GM12878 (cell line): ENCODE results near the gene EIF3B. TPM values are rescaled to one million over a fixed set of nuclear protein-coding genes. Genes with fewer than 3 reads are reported as not detected.
A peak's percentile ranks its signal among the peaks of the same experiment; 100 is the strongest.

ENCODE experiments used
- CBX3 ChIP-seq: fragments of 200-600 bp; sonication (generic); IDR thresholded peaks from 2 replicates; pipeline ENCODE4 v1.6.1; 2016; ENCODE audit warnings: low read depth, borderline replicate concordance
- CREB1 ChIP-seq: IDR thresholded peaks from 2 replicates; pipeline ENCODE4 v1.6.1; 2012; ENCODE audit warnings: low read depth, mild to moderate bottlenecking, inconsistent platforms
- EGR1 ChIP-seq, 2 experiments: IDR thresholded peaks; 1 replicate in 1 of 2; 2 replicates in 1 of 2; pipeline ENCODE4 v1.6.1; 2011 to 2012; ENCODE audit warnings: low read depth in 2 of 2, low read length in 2 of 2, borderline replicate concordance in 1 of 2, mild to moderate bottlenecking in 1 of 2, moderate library complexity in 1 of 2
- EP300 ChIP-seq, 2 experiments: fragments of 150-350 bp in 1 of 2; IDR thresholded peaks; 2 replicates each; pipeline ENCODE4 v1.6.1; 2011 to 2012; ENCODE audit warnings: low read depth in 2 of 2, low read length in 2 of 2, borderline replicate concordance in 1 of 2, improper control_type of control experiment in 1 of 2, inconsistent platforms in 1 of 2; ENCODE audit not compliant: control insufficient read depth in 1 of 2
- ETV6 ChIP-seq, 2 experiments: fragments of 450-650 bp in 1 of 2; IDR thresholded peaks in 1 of 2; conservative IDR thresholded peaks in 1 of 2; 2 replicates each; pipeline ENCODE4 v1.6.1; 2014; ENCODE audit warnings: antibody characterized with exemption in 1 of 2, borderline replicate concordance in 1 of 2, low read depth in 1 of 2, mild to moderate bottlenecking in 1 of 2, moderate library complexity in 1 of 2
- EZH2 ChIP-seq: IDR thresholded peaks from 2 replicates; pipeline ENCODE4 v1.6.1; 2012; ENCODE audit warnings: low read depth, mild to moderate bottlenecking, control low read depth, inconsistent platforms, low read length, borderline replicate concordance; ENCODE audit not compliant: control insufficient read depth
- HDAC6 ChIP-seq: fragments of 200-600 bp; sonication (generic); IDR thresholded peaks from one replicate; pipeline ENCODE4 v1.8.0; 2017; ENCODE audit warnings: antibody characterized with exemption; ENCODE audit not compliant: unreplicated experiment
- IKZF1 ChIP-seq: fragments of 450-650 bp; conservative IDR thresholded peaks from 2 replicates; pipeline ENCODE4 v1.6.1; 2017; ENCODE audit warnings: antibody characterized with exemption, mild to moderate bottlenecking
- LARP7 ChIP-seq: fragments of 450-650 bp; IDR thresholded peaks from 2 replicates; pipeline ENCODE4 v1.6.1; 2017; ENCODE audit warnings: mild to moderate bottlenecking
- MYB ChIP-seq: fragments of 150-350 bp; IDR thresholded peaks from 2 replicates; pipeline ENCODE4 v1.6.1; 2014; ENCODE audit warnings: mild to moderate bottlenecking, low read depth, low read length, borderline replicate concordance
- MYC ChIP-seq: IDR thresholded peaks from 2 replicates; pipeline ENCODE4 v1.6.1; 2011; ENCODE audit warnings: mild to moderate bottlenecking, low read length, moderate library complexity, inconsistent platforms; ENCODE audit not compliant: insufficient read depth, insufficient replicate concordance, insufficient read length, severe bottlenecking
- POLR2AphosphoS2 ChIP-seq: IDR thresholded peaks from 2 replicates; pipeline ENCODE4 v1.6.1; 2011; ENCODE audit warnings: low read depth, mild to moderate bottlenecking, low read length, improper control_type of control experiment, moderate library complexity
- RBBP5 ChIP-seq: fragments of 200-600 bp; sonication (generic); conservative IDR thresholded peaks from 2 replicates; pipeline ENCODE4 v1.6.1; 2016
- RELA ChIP-seq: fragments of 450-650 bp; IDR thresholded peaks from 2 replicates; pipeline ENCODE4 v1.8.0; 2014; ENCODE audit warnings: borderline replicate concordance; ENCODE audit not compliant: partially characterized antibody
- SRF ChIP-seq, 2 experiments: IDR thresholded peaks; 2 replicates each; pipeline ENCODE4 v1.6.1; 2011; ENCODE audit warnings: low read depth in 2 of 2, low read length in 2 of 2, mild to moderate bottlenecking in 1 of 2, moderate library complexity in 1 of 2
- TCF12 ChIP-seq: IDR thresholded peaks from 2 replicates; pipeline ENCODE4 v1.6.1; 2011; ENCODE audit warnings: low read depth, mild to moderate bottlenecking, low read length
- ZNF384 ChIP-seq: IDR thresholded peaks from 2 replicates; pipeline ENCODE4 v1.6.1; 2012; ENCODE audit warnings: low read depth, mild to moderate bottlenecking, low read length, improper control_type of control experiment, borderline replicate concordance
- polyA plus RNA-seq, 11 experiments: library from polyadenylated mRNA; depleted of rRNA in 4 of 11; unstranded in 6 of 11; stranded (reverse) in 5 of 11; fragments of >200 nt; fragmentation: Nextera tagmentation in 4 of 11; fragmentation: Illumina TruSeq in 1 of 11; extraction: Ambion mirVana in 4 of 11; extraction: Trizol in 1 of 11; gene quantifications; 1 replicate in 1 of 11; 2 replicates in 10 of 11; pipeline versions ENCODE4 v1.2.1 to v1.2.3, GENCODE V29; 2011 to 2016; ENCODE audit warnings: inconsistent platforms in 2 of 11, missing spikeins in 2 of 11, low read depth in 1 of 11
- total RNA-seq, 4 experiments: library from RNA; depleted of rRNA in 3 of 4; stranded (reverse); fragments of >200 nt in 3 of 4; fragmentation: Illumina TruSeq in 1 of 4; extraction: Trizol in 1 of 4; gene quantifications; 2 replicates each; pipeline versions ENCODE4 v1.2.1 to v1.2.3, GENCODE V29; 2013 to 2021
- TF ChIP-seq, protein P1 (sequence below): IDR thresholded peaks from 2 replicates; pipeline ENCODE4 v1.6.1; 2012; ENCODE audit warnings: low read depth, low read length, improper control_type of control experiment
- TF ChIP-seq, protein P2 (sequence below): IDR thresholded peaks from 2 replicates; pipeline ENCODE4 v1.6.1; 2012; ENCODE audit warnings: improper control_type of control experiment, low read depth, low read length; ENCODE audit not compliant: insufficient replicate concordance
- TF ChIP-seq, protein P3 (sequence below): IDR thresholded peaks from 2 replicates; pipeline ENCODE4 v1.6.1; 2011; ENCODE audit warnings: low read depth, mild to moderate bottlenecking, low read length, moderate library complexity, borderline replicate concordance; ENCODE audit errors: extremely low read depth
- TF ChIP-seq, protein P4 (sequence below): IDR thresholded peaks from 2 replicates; pipeline ENCODE4 v1.6.1; 2012; ENCODE audit warnings: low read length, inconsistent platforms

The EIF3B gene
- total and polyA plus RNA-seq, 10 of the 15 experiments (the other 5 are each of a cell fraction or from before 2014, with no cell fraction given): 17.6 to 275 (median 153) TPM

DNA sequence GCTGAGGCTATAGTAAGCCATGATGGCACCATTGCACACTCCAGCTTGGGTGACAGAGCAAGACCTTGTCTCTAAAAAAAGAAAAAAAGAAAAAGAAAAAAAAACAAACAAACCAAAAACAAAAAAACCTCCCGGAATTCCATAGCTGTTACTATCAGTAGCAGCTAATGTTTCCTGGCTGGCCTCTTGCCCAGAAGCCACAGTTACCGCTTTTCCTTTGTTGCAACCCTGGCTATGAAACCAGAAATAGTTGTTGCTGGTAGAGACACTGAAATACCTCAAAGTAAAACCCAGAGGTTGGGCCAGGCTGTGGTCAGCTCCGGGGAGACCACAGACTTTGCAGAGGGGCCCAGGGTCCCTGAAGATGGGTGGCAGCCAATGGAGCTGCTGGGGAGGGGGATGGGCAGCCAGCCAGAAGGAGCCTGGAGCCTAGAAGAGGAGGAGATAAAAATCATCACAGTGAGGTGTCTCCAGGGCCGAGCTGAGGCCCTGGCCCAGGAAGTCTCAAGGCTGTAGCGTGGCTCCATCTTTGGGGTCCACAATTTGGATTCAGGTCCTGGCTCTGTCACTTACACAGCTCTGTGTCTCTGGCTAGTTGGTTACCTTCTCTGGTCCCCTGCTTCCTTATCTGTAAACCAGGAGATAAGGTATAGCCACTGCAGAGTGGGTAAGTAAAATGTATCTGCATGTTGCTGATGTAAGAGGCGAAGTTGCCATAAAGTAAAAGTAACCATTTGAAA, 45.4 kb downstream of the EIF3B start (continued):
- TF ChIP-seq ZNF384: no peak
- TF ChIP-seq, protein P1, sequence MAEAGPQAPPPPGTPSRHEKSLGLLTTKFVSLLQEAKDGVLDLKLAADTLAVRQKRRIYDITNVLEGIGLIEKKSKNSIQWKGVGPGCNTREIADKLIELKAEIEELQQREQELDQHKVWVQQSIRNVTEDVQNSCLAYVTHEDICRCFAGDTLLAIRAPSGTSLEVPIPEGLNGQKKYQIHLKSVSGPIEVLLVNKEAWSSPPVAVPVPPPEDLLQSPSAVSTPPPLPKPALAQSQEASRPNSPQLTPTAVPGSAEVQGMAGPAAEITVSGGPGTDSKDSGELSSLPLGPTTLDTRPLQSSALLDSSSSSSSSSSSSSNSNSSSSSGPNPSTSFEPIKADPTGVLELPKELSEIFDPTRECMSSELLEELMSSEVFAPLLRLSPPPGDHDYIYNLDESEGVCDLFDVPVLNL: no peak
- TF ChIP-seq, protein P2, sequence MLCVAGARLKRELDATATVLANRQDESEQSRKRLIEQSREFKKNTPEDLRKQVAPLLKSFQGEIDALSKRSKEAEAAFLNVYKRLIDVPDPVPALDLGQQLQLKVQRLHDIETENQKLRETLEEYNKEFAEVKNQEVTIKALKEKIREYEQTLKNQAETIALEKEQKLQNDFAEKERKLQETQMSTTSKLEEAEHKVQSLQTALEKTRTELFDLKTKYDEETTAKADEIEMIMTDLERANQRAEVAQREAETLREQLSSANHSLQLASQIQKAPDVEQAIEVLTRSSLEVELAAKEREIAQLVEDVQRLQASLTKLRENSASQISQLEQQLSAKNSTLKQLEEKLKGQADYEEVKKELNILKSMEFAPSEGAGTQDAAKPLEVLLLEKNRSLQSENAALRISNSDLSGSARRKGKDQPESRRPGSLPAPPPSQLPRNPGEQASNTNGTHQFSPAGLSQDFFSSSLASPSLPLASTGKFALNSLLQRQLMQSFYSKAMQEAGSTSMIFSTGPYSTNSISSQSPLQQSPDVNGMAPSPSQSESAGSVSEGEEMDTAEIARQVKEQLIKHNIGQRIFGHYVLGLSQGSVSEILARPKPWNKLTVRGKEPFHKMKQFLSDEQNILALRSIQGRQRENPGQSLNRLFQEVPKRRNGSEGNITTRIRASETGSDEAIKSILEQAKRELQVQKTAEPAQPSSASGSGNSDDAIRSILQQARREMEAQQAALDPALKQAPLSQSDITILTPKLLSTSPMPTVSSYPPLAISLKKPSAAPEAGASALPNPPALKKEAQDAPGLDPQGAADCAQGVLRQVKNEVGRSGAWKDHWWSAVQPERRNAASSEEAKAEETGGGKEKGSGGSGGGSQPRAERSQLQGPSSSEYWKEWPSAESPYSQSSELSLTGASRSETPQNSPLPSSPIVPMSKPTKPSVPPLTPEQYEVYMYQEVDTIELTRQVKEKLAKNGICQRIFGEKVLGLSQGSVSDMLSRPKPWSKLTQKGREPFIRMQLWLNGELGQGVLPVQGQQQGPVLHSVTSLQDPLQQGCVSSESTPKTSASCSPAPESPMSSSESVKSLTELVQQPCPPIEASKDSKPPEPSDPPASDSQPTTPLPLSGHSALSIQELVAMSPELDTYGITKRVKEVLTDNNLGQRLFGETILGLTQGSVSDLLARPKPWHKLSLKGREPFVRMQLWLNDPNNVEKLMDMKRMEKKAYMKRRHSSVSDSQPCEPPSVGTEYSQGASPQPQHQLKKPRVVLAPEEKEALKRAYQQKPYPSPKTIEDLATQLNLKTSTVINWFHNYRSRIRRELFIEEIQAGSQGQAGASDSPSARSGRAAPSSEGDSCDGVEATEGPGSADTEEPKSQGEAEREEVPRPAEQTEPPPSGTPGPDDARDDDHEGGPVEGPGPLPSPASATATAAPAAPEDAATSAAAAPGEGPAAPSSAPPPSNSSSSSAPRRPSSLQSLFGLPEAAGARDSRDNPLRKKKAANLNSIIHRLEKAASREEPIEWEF: no peak
- no peak for TF ChIP-seq RBBP5
- no peak for TF ChIP-seq LARP7
- peak; percentile 70 for TF ChIP-seq IKZF1
- TF ChIP-seq POLR2AphosphoS2: no peak
- no peak for TF ChIP-seq CBX3
- TF ChIP-seq RELA: no peak
- TF ChIP-seq SRF (IDR thresholded peaks at IDR 0.05; ENCODE audit: low read depth in 2 of 2, low read length in 2 of 2): no peak
- TF ChIP-seq TCF12: no peak
- TF ChIP-seq EGR1 (IDR thresholded peaks at IDR 0.05; ENCODE audit: borderline replicate concordance in 1 of 2, low read depth in 2 of 2, low read length in 2 of 2): no peak
- TF ChIP-seq, protein P3, sequence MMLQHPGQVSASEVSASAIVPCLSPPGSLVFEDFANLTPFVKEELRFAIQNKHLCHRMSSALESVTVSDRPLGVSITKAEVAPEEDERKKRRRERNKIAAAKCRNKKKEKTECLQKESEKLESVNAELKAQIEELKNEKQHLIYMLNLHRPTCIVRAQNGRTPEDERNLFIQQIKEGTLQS: no peak
- TF ChIP-seq, protein P4, sequence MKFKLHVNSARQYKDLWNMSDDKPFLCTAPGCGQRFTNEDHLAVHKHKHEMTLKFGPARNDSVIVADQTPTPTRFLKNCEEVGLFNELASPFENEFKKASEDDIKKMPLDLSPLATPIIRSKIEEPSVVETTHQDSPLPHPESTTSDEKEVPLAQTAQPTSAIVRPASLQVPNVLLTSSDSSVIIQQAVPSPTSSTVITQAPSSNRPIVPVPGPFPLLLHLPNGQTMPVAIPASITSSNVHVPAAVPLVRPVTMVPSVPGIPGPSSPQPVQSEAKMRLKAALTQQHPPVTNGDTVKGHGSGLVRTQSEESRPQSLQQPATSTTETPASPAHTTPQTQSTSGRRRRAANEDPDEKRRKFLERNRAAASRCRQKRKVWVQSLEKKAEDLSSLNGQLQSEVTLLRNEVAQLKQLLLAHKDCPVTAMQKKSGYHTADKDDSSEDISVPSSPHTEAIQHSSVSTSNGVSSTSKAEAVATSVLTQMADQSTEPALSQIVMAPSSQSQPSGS: no peak
- no peak for TF ChIP-seq CREB1
- no peak for TF ChIP-seq HDAC6
- no peak; a peak in 1 of 4 replicates for TF ChIP-seq EP300 (IDR thresholded peaks at IDR 0.05; ENCODE audit: borderline replicate concordance in 1 of 2, control insufficient read depth in 1 of 2, low read depth in 2 of 2, low read length in 2 of 2)
- TF ChIP-seq ETV6 (conservative IDR thresholded peaks at IDR 0.05 in 1 of 2, IDR thresholded peaks at IDR 0.05 in 1 of 2; ENCODE audit: borderline replicate concordance in 1 of 2, low read depth in 1 of 2): no peak; a peak in 1 of 4 replicates
- TF ChIP-seq EZH2: no peak
- TF ChIP-seq MYB: no peak
- TF ChIP-seq MYC: no peak
